ENCODE results near the gene CPM.
"Not testable (repeated sequence)": the region's sequence is repeated elsewhere in the genome, so short reads cannot be mapped to it uniquely, and the experiment has no call there.

CPM gene

DNA sequence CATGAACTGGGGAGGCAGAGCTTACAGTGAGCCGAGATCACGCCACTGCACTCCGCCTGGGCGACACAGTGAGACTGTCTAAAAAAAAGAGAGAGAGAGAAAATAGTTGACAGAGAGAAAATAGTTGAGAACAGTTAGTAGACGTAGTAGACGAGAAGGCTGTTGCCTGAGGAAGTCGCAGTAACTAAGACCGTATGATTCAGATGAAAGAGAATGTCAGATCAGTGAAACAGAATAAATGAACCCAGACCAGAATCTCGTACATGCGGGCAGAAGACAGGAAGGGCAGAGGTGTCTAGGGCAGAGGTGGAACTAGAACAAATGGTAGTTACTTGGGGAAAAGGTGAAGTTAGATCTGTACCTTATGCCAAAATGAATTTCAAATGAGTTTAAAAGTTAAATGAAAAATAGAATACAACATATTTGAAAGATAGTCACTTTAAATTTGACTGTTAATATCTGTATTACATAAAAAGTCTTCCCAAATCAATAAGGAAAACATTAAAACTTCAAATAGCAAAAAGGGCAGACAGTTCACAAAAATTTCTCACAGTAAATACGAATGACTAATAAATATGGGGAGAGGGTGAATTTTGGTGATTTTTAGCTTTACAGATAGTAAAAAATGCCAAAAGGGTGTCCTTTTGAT, 107.3 kb downstream of the CPM start:
- H3K4me1 ChIP-seq = no peaks in the 10 kb centered on the region

DNA sequence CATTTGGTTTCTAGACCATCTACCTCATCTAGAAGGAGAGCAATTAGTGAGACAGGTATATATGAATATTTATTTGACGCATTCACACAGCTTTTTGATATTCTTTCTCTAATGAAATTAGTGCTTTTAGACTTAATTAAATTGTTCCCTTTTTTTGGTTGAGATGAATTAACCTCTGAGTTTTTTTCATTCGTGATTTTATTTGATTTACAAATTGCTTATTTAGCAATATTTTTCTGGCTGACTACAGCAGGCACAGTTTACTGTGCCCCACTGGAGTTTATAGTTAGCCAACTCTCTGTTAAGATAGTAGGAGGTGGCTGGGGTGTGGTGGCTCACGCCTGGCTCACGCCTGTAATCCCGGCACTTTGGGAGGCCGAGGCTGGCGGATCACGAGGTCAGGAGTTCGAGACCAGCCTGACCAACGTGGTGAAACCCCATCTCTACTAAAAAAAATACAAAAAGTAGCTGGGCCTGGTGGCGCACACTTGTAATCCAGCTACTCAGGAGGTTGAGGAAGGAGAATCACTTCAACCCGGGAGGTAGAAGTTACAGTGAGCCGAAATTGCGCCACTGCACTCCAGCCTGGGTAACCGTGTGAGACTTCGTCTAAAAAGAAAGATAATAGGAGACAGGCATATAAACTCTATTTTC, 108.2 kb downstream of the CPM start:
- no peak overlapping the region for H3K4me3 ChIP-seq (ENCODE audit: low read depth, low read length)
- TF ChIP-seq, protein P1, sequence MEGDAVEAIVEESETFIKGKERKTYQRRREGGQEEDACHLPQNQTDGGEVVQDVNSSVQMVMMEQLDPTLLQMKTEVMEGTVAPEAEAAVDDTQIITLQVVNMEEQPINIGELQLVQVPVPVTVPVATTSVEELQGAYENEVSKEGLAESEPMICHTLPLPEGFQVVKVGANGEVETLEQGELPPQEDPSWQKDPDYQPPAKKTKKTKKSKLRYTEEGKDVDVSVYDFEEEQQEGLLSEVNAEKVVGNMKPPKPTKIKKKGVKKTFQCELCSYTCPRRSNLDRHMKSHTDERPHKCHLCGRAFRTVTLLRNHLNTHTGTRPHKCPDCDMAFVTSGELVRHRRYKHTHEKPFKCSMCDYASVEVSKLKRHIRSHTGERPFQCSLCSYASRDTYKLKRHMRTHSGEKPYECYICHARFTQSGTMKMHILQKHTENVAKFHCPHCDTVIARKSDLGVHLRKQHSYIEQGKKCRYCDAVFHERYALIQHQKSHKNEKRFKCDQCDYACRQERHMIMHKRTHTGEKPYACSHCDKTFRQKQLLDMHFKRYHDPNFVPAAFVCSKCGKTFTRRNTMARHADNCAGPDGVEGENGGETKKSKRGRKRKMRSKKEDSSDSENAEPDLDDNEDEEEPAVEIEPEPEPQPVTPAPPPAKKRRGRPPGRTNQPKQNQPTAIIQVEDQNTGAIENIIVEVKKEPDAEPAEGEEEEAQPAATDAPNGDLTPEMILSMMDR (IDR thresholded peaks at IDR 0.05; ENCODE audit: low read depth, low read length) = no peak
- H3K27me3 ChIP-seq = no peaks in the 10 kb centered on the region
- no peaks in the 10 kb centered on the region for H3K9me3 ChIP-seq
- no peaks in the 10 kb centered on the region for H3K4me1 ChIP-seq
- DNase-seq = no peak
- peaks cover 56% of the 10 kb centered on the region for H3K36me3 ChIP-seq

More for the DNA sequence above, 107.3 kb downstream of the CPM start:
- Histone ChIP-seq H3K27me3 (no peaks in the 10 kb centered on the region), H3K36me3 (peaks cover 50% of the 10 kb centered on the region), H3K9me3 (no peaks in the 10 kb centered on the region), H3K4me3 (ENCODE audit: low read depth, low read length) (no peak overlapping the region)
- TF ChIP-seq, protein P1 (IDR thresholded peaks at IDR 0.05; ENCODE audit: low read depth, low read length) = no peak
- DNase-seq = no peak

DNA sequence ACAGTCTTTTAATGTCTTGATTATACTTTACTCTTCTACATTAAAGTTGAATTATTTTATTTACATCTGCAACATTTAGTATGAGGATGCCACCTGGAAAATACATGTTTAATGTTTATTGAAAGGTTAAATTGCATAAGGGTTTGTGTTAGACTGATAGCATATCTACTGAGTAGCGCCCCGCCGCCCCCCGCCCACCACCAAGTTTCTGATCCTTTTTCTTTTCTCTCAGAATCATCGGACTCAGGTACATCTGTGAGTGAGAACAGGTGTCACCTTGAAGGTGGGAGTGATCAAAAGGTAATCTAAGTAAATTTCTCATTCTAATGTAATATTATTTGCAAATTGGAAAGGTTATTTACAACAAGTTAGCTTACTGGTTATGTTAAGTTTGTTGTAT, 108.8 kb downstream of the CPM start:
- TF ChIP-seq, protein P1 (IDR thresholded peaks at IDR 0.05; ENCODE audit: low read depth, low read length) = no peak
- no peaks in the 10 kb centered on the region for H3K9me3 ChIP-seq
- H3K27me3 ChIP-seq = no peaks in the 10 kb centered on the region
- H3K36me3 ChIP-seq = peaks cover 58% of the 10 kb centered on the region
- DNase-seq = no peak
- no peak overlapping the region for H3K4me3 ChIP-seq (ENCODE audit: low read depth, low read length)
- H3K4me1 ChIP-seq = no peaks in the 10 kb centered on the region

DNA sequence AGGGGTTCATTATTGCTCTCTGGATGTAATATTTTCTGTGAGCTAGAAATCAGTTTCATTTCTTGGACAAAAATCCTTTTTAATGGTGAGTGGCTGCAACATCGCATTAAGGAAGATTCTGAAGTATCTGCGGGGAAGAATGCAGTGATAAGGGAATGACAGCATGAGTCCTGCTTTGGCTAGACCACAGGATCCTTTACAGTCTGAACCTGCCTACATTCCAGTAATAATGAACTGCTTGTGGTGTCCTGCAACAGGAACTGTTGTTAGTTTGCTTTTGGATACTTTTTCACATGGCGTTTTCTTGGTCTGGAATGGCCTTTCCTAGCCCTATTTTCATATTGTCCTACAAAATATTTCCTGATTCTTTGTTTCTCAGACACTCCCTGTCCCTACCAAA, 109.3 kb downstream of the CPM start:
- Histone ChIP-seq H3K9me3 (no peaks in the 10 kb centered on the region), H3K4me3 (ENCODE audit: low read depth, low read length) (no peak overlapping the region), H3K36me3 (peaks cover 57% of the 10 kb centered on the region), H3K4me1 (no peaks in the 10 kb centered on the region), H3K27me3 (no peaks in the 10 kb centered on the region)
- no peak for DNase-seq
- TF ChIP-seq, protein P1 (IDR thresholded peaks at IDR 0.05; ENCODE audit: low read depth, low read length) = no peak

DNA sequence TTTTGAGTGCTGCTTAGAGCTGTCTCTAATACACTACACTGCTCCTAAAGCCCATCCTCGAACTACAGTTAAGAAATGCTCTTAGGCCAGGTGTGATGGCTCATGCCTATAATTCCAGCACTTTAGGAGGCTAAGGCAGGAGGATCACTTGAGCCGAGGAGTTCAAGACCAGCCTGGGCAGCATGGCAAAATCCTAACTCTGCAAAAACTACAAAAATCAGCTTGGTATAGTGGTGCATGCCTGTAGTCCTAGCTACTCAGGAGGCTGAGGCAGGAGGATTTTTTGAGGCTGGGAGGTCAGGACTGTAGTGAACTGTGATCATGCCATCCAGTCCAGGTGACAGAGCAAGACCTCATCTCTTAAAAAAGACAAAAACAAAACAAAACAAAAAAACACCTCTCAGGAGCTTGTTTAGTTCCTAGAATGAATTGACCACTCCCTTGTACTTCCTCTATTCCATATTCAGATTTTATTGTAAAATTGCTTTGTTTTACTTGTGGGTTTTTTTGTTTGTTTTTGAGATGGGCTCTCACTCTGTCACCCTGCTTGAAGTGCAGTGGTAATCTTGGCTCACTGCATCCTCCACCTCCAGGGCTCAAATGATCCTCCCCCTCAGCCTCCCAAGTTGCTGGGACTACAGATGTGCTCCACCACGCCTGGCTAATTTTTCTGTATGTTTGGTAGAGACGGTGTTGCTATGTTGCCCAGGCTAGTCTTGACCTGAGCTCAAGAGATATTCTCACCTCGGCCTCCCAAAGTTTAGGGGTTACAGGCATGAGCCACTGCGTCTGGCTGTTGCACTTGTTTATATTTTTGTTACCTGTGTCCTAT, 111.4 kb downstream of the CPM start:
- Histone ChIP-seq H3K27me3 (no peaks in the 10 kb centered on the region), H3K36me3 (peaks cover 69% of the 10 kb centered on the region), H3K4me1 (no peaks in the 10 kb centered on the region), H3K9me3 (no peaks in the 10 kb centered on the region), H3K4me3 (ENCODE audit: low read depth, low read length) (no peak overlapping the region)
- DNase-seq = no peak
- TF ChIP-seq, protein P1 (IDR thresholded peaks at IDR 0.05; ENCODE audit: low read depth, low read length) = no peak

DNA sequence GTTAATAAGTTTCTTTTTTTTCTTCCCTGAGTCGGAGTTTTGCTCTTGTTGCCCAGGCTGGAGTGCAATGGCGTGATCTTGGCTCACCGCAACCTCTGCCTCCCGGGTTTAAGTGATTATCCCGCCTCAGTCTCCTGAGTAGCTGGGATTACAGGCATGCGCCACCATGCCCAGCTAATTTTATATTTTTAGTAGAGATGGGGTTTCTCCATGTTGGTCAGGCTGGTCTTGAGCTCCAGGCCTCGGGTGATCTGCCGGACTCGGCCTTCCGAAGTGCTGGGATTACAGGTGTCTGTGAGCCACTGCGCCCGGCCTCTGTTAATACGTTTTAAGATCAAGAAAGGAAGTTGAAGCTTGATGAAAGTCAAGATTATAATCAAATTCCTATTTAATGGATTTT, 113.5 kb downstream of the CPM start:
- not testable (repeated sequence) for H3K4me3 ChIP-seq (ENCODE audit: low read depth, low read length); DNase-seq; H3K9me3 ChIP-seq; H3K4me1 ChIP-seq; H3K27me3 ChIP-seq
- peaks cover 62% of the 10 kb centered on the region for H3K36me3 ChIP-seq
